Measurements from ENCODE around the gene HINT2.
A peak's percentile ranks its signal among the peaks of the same experiment; 100 is the strongest.

The HINT2 gene

DNA sequence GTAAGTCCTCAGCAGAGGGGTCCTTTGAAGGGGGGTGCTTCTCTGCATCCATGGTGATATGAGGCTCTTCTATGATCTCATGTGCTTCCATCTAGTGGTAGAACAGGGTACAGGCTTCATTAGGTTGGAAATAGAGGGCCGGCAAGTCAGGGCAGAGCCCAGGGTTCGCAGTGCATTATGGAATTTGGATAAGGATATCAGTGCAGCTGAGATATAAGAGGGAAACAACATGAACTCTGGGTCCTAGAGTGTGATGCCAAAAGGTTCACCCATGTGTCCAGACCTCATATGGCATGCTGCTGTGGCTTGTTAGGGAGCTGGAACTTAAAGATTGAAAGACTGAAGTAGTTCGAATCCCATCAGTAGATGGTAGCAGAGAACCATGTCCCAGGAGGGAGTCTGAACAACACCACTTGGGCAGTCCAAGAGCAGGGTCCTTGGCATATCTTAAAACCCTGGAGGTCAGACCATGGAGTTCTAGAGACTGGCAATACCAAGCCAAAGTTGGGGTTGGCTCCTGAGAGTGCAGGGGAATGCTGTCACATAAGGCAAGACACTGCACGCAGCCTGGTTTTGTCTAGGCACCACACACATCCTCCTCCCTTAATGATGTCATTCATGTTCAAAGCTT is 11.3 kb upstream of the HINT2 start:
- in situ Hi-C loops (cut with MboI; ENCODE audit: low sequenced_read_pairs, unreplicated experiment): loop anchor here (10.0 kb wide), 1 partner anchor 59 kb away; no protein-coding TSS in a partner anchor
- peak; percentile 58 for TF ChIP-seq CTCF (IDR thresholded peaks at IDR 0.05; ENCODE audit: borderline replicate concordance, control extremely low read depth, extremely low read depth, insufficient read depth, missing control alignments)
- peak; percentile 67 for DNase-seq (ENCODE audit: low spot score)

DNA sequence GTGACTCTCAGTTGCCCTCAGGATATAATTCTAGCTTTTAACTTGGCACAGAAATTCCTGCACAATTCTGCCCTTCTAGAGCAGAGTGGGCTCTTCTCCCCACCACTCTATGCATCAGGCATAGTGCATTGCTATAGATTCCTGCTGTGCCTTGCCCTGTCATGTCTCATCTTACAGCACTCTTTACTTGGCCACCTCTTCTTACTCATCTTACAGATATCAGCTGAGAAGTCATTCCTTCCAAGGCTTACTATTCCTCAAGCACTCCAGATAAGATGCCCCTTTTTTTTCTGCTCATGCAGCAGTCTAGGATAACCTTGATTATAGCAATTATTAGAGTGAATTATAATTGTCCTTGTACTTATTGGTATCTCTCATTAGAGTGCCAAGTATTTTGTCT is 8.1 kb upstream of the HINT2 start:
- no peak for TF ChIP-seq CTCF (IDR thresholded peaks at IDR 0.05; ENCODE audit: borderline replicate concordance, control extremely low read depth, extremely low read depth, insufficient read depth, missing control alignments)
- in situ Hi-C loops (cut with MboI; ENCODE audit: low sequenced_read_pairs, unreplicated experiment): loop anchor here (10.0 kb wide), 1 partner anchor 62 kb away; no protein-coding TSS in a partner anchor
- no peak for DNase-seq (ENCODE audit: low spot score)

DNA sequence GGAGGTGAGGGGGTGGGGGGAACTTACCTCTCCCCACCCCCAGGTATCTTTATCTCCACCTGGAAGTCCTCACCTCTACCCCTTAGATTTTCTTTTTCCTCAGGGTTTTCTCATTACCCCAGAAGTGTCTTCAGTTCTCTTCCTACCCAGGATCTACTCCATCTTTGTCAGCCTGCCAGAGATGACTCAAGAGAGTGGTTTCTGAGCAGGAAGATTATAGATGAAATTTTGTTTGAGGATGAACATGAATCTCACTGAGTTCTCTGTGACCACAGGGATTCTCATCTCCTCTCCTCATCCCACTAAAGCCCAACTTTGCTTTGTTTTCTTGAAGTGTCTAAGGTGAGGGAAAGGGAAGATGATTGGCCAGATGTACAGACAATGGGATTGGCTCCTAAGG is 5.2 kb upstream of the HINT2 start:
- DNase-seq (ENCODE audit: low spot score): no peak
- in situ Hi-C loops (cut with MboI; ENCODE audit: low sequenced_read_pairs, unreplicated experiment): loop anchor here (10.0 kb wide), 1 partner anchor 65 kb away; no protein-coding TSS in a partner anchor
- no peak for TF ChIP-seq CTCF (IDR thresholded peaks at IDR 0.05; ENCODE audit: borderline replicate concordance, control extremely low read depth, extremely low read depth, insufficient read depth, missing control alignments)

GRCh38 chr9:35818341-35818740 is 3.5 kb upstream of the HINT2 start:
- in situ Hi-C loops (cut with MboI; ENCODE audit: low sequenced_read_pairs, unreplicated experiment): no loop called here
- TF ChIP-seq CTCF (IDR thresholded peaks at IDR 0.05; ENCODE audit: borderline replicate concordance, control extremely low read depth, extremely low read depth, insufficient read depth, missing control alignments): no peak
- no peak for DNase-seq (ENCODE audit: low spot score)

GRCh38 chr9:35816708-35817107 is 1.9 kb upstream of the HINT2 start:
- DNase-seq (ENCODE audit: low spot score): no peak
- in situ Hi-C loops (cut with MboI; ENCODE audit: low sequenced_read_pairs, unreplicated experiment): no loop called here
- no peak for TF ChIP-seq CTCF (IDR thresholded peaks at IDR 0.05; ENCODE audit: borderline replicate concordance, control extremely low read depth, extremely low read depth, insufficient read depth, missing control alignments)

DNA sequence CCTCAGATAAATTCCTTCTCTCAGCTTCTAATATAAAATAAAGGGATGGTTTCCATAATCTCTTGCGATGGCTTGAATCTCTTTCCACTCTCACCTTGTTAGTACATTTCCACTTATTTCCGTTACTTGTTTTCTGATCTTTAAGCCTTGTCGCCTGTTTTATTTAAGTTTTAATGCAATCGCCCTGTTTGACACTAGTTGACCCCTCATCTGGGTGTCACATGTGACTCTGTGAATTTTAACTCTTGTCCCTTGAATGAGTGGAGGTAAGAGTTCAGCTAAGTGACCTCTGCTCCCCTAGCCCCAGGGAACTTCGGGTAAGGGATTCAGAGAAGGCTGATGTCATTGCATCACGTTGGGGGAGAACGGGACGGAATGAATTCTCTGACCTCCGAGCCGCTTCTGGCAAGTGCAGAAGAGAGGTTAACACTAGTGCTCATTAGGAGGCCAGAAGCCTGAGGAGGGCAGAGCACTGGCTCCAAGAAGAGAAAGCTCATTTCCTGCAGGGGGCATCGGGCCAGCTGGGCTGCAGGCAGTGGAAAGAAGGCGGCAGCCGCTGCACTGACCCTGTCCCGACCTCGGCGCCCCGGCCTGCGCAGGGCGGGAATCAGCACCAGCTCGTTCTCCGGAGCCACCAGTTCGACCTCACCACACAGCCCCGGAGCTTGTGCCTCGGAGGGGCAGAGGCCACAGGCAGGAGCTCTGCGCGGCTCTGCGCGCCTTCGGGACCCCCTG is 569 bp downstream of the HINT2 start:
- no peak for TF ChIP-seq CTCF (IDR thresholded peaks at IDR 0.05; ENCODE audit: borderline replicate concordance, control extremely low read depth, extremely low read depth, insufficient read depth, missing control alignments)
- in situ Hi-C loops (cut with MboI; ENCODE audit: low sequenced_read_pairs, unreplicated experiment): no loop called here
- DNase-seq (ENCODE audit: low spot score): peak; percentile 57

Measured in GM13976 (cell line).